Measurements from ENCODE around the gene CSF2. TPM values are rescaled to one million over a fixed set of nuclear protein-coding genes. Genes with fewer than 3 reads are reported as not detected.

CSF2 gene
- total RNA-seq, 6 experiments from 2014 or later, result 0.21 TPM; not detected in 5

- Mint-ChIP-seq H3K36me3 (ENCODE audit: low read depth) (no peaks in the 10 kb centered on the region), H3K27me3 (ENCODE audit: insufficient read depth) (peaks cover 12% of the 10 kb centered on the region), H3K4me3 (no peak overlapping the region), H3K9me3 (peaks cover 8% of the 10 kb centered on the region), H3K4me1 (ENCODE audit: low read depth) (no peaks in the 10 kb centered on the region), H3K27ac (no peak overlapping the region)
- no peak for DNase-seq
- TF ChIP-seq, protein P1, sequence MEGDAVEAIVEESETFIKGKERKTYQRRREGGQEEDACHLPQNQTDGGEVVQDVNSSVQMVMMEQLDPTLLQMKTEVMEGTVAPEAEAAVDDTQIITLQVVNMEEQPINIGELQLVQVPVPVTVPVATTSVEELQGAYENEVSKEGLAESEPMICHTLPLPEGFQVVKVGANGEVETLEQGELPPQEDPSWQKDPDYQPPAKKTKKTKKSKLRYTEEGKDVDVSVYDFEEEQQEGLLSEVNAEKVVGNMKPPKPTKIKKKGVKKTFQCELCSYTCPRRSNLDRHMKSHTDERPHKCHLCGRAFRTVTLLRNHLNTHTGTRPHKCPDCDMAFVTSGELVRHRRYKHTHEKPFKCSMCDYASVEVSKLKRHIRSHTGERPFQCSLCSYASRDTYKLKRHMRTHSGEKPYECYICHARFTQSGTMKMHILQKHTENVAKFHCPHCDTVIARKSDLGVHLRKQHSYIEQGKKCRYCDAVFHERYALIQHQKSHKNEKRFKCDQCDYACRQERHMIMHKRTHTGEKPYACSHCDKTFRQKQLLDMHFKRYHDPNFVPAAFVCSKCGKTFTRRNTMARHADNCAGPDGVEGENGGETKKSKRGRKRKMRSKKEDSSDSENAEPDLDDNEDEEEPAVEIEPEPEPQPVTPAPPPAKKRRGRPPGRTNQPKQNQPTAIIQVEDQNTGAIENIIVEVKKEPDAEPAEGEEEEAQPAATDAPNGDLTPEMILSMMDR (IDR thresholded peaks at IDR 0.05), result no peak
These were observed 36.2 kb upstream of the CSF2 start for GRCh38 chr5:132037353-132037752.

- TF ChIP-seq, protein P1 (IDR thresholded peaks at IDR 0.05), result no peak
- Mint-ChIP-seq H3K27ac (no peak overlapping the region), H3K4me1 (ENCODE audit: low read depth) (no peaks in the 10 kb centered on the region)
These were observed 29.4 kb upstream of the CSF2 start for GRCh38 chr5:132044207-132044606.

GRCh38 chr5:132046880-132047299 is 26.7 kb upstream of the CSF2 start:
- Mint-ChIP-seq H3K36me3 (ENCODE audit: low read depth) (no peaks in the 10 kb centered on the region), H3K27ac (no peak overlapping the region), H3K4me3 (no peak overlapping the region), H3K27me3 (ENCODE audit: insufficient read depth) (peaks cover 50% of the 10 kb centered on the region), H3K9me3 (no peaks in the 10 kb centered on the region), H3K4me1 (ENCODE audit: low read depth) (no peaks in the 10 kb centered on the region)
- TF ChIP-seq, protein P1 (IDR thresholded peaks at IDR 0.05), result no peak
- DNase-seq, result no peak

More at GRCh38 chr5:132044207-132044606, 29.4 kb upstream of the CSF2 start:
- Mint-ChIP-seq H3K4me3 (no peak overlapping the region), H3K36me3 (ENCODE audit: low read depth) (no peaks in the 10 kb centered on the region), H3K27me3 (ENCODE audit: insufficient read depth) (peaks cover 40% of the 10 kb centered on the region), H3K9me3 (no peaks in the 10 kb centered on the region)
- no peak for DNase-seq

DNA sequence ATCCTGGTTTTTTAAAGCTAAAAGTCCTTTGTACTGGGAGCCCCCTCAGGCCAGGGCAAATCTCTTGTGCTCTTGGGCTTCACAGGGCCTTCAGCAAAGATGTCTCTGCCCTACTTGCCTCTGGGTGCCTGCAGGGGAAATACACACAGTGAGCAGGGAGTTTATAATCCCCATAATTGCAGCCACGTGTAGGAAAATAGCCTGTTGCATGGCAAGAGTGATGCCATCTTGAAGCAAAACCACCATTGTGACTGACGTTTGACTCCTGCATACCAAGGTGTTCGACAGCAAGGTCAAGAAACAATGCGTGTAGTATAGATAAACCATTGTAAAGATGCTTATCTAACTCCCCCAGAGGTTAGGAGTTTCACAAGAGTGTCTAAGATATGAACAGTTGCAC is 24.5 kb upstream of the CSF2 start:
- Mint-ChIP-seq H3K27ac (no peak overlapping the region), H3K4me3 (no peak overlapping the region)

GRCh38 chr5:132049559-132049958 is 24.0 kb upstream of the CSF2 start:
- H3K27me3 Mint-ChIP-seq (ENCODE audit: insufficient read depth), result peaks cover 50% of the 10 kb centered on the region

More for the DNA sequence above, 24.5 kb upstream of the CSF2 start:
- no peak for DNase-seq
- Mint-ChIP-seq H3K27me3 (ENCODE audit: insufficient read depth) (peaks cover 45% of the 10 kb centered on the region), H3K4me1 (ENCODE audit: low read depth) (no peaks in the 10 kb centered on the region), H3K9me3 (no peaks in the 10 kb centered on the region), H3K36me3 (ENCODE audit: low read depth) (no peaks in the 10 kb centered on the region)
- TF ChIP-seq, protein P1 (IDR thresholded peaks at IDR 0.05), result no peak

More at GRCh38 chr5:132049559-132049958, 24.0 kb upstream of the CSF2 start:
- Mint-ChIP-seq H3K27ac (no peak overlapping the region), H3K4me1 (ENCODE audit: low read depth) (no peaks in the 10 kb centered on the region), H3K36me3 (ENCODE audit: low read depth) (no peaks in the 10 kb centered on the region), H3K9me3 (no peaks in the 10 kb centered on the region), H3K4me3 (no peak overlapping the region)
- TF ChIP-seq, protein P1 (IDR thresholded peaks at IDR 0.05), result no peak
- DNase-seq, result no peak

All from HFFc6 (cell line).